Smooth muscle cell (in vitro differentiated cells): ENCODE results near the gene RGS7BP. TPM values are rescaled to one million over a fixed set of nuclear protein-coding genes. Genes with fewer than 3 reads are reported as not detected.

ENCODE experiments used
- DNase-seq: peaks from one replicate; lab custom pipeline; 2025; ENCODE audit not compliant: unreplicated experiment; lab: John Stamatoyannopoulos, UW
- H2AFZ ChIP-seq: fragments of 200-600 bp; sonication (generic); 2 replicates; pipeline ENCODE4 v1.6.0; 2016; ENCODE audit warnings: antibody characterized with exemption, low read depth, mild to moderate bottlenecking
- H3F3A ChIP-seq: fragments of 200-600 bp; sonication (generic); 2 replicates; pipeline ENCODE4 v1.6.0; 2017; ENCODE audit warnings: antibody characterized with exemption, low read depth
- H3K27ac ChIP-seq: fragments of 200-600 bp; sonication (generic); 2 replicates; pipeline ENCODE4 v1.5.1; 2016; ENCODE audit warnings: low read depth, mild to moderate bottlenecking
- H3K27me3 ChIP-seq: fragments of 200-600 bp; sonication (generic); 2 replicates; pipeline ENCODE4 v1.6.1; 2016; ENCODE audit warnings: low read depth, mild to moderate bottlenecking
- H3K36me3 ChIP-seq: fragments of 200-600 bp; sonication (generic); 2 replicates; pipeline ENCODE4 v1.5.1; 2016; ENCODE audit warnings: low read depth
- H3K4me1 ChIP-seq: fragments of 200-600 bp; sonication (generic); 2 replicates; pipeline ENCODE4 v1.5.1; 2016; ENCODE audit warnings: low read depth
- H3K4me2 ChIP-seq: fragments of 200-600 bp; sonication (generic); 2 replicates; pipeline ENCODE4 v1.6.0; 2016; ENCODE audit warnings: mild to moderate bottlenecking
- H3K4me3 ChIP-seq: fragments of 200-600 bp; sonication (generic); 2 replicates; pipeline ENCODE4 v1.5.1; 2016; ENCODE audit warnings: mild to moderate bottlenecking
- H3K79me2 ChIP-seq: fragments of 200-600 bp; sonication (generic); 2 replicates; pipeline ENCODE4 v1.6.0; 2016; ENCODE audit warnings: low read depth, mild to moderate bottlenecking
- H3K9ac ChIP-seq: fragments of 200-600 bp; sonication (generic); 2 replicates; pipeline ENCODE4 v1.6.0; 2016; ENCODE audit warnings: low read depth
- H3K9me3 ChIP-seq: fragments of 200-600 bp; sonication (generic); replicated peaks from 2 replicates; pipeline ENCODE4 v1.5.1; 2016; ENCODE audit warnings: low read depth
- H4K20me1 ChIP-seq: fragments of 200-600 bp; sonication (generic); 2 replicates; pipeline ENCODE4 v1.6.0; 2016; ENCODE audit warnings: low read depth
- CTCF ChIP-seq: fragments of 200-600 bp; sonication (generic); IDR thresholded peaks from 2 replicates; pipeline ENCODE4 v1.5.1; 2017; ENCODE audit warnings: borderline replicate concordance, mild to moderate bottlenecking, antibody characterized with exemption; ENCODE audit not compliant: insufficient read depth, poor library complexity, severe bottlenecking
- WGBS: methylation state at CpG from one replicate; pipeline ENCODE4 v1.1.7; 2016; ENCODE audit warnings: low lambda C conversion rate; 5-methylcytosine and 5-hydroxymethylcytosine counted together
- polyA plus RNA-seq: library from polyadenylated mRNA; unstranded; fragments of >200 nt; fragmentation: Nextera tagmentation; extraction: Ambion mirVana; gene quantifications from 2 replicates; pipeline ENCODE4 v1.2.1, GENCODE V29; 2016
- total RNA-seq: library from RNA; depleted of rRNA; stranded (reverse); fragments of >200 nt; gene quantifications from 2 replicates; pipeline ENCODE4 v1.2.3, GENCODE V29; 2014

RGS7BP gene
- total and polyA plus RNA-seq, 2 experiments from 2014 or later, result not detected

- Histone ChIP-seq H3F3A (no peaks in the 10 kb centered on the region), H3K4me3 (no peak overlapping the region), H3K9ac (no peak overlapping the region), H3K27me3 (no peaks in the 10 kb centered on the region), H3K4me2 (no peak overlapping the region), H3K27ac (no peak overlapping the region), H4K20me1 (no peaks in the 10 kb centered on the region), H3K9me3 (no peaks in the 10 kb centered on the region), H2AFZ (no peak overlapping the region), H3K79me2 (no peaks in the 10 kb centered on the region), H3K36me3 (no peaks in the 10 kb centered on the region), H3K4me1 (no peaks in the 10 kb centered on the region)
- TF ChIP-seq CTCF, result no peak
- WGBS, result 68% methylated on average over 2 of the region's 2 CpGs
- no peak for DNase-seq
These were observed 70.4 kb downstream of the RGS7BP start for GRCh38 chr5:64576250-64576649.

- no peak overlapping the region for H2AFZ ChIP-seq
- peaks cover 6% of the 10 kb centered on the region for H3K27me3 ChIP-seq
- no peak for TF ChIP-seq CTCF
- no peak overlapping the region for H3K9ac ChIP-seq
- no peaks in the 10 kb centered on the region for H3K4me1 ChIP-seq
- no peak for DNase-seq
- H3K4me2 ChIP-seq, result no peak overlapping the region
- no peaks in the 10 kb centered on the region for H4K20me1 ChIP-seq
- no peaks in the 10 kb centered on the region for H3F3A ChIP-seq
- no peaks in the 10 kb centered on the region for H3K36me3 ChIP-seq
- no peaks in the 10 kb centered on the region for H3K79me2 ChIP-seq
- H3K4me3 ChIP-seq, result no peak overlapping the region
- H3K27ac ChIP-seq, result no peak overlapping the region
- WGBS, result 83% methylated on average over 4 of the region's 4 CpGs
- no peaks in the 10 kb centered on the region for H3K9me3 ChIP-seq
These were observed 79.8 kb downstream of the RGS7BP start for GRCh38 chr5:64585646-64586045.

GRCh38 chr5:64587370-64587769, 81.6 kb downstream of the RGS7BP start:
- no peaks in the 10 kb centered on the region for H3F3A ChIP-seq
- no peaks in the 10 kb centered on the region for H3K9me3 ChIP-seq
- DNase-seq, result no peak
- H3K9ac ChIP-seq, result no peak overlapping the region
- TF ChIP-seq CTCF, result no peak
- no peak overlapping the region for H3K4me2 ChIP-seq
- H3K27ac ChIP-seq, result no peak overlapping the region
- H3K79me2 ChIP-seq, result no peaks in the 10 kb centered on the region
- H3K4me3 ChIP-seq, result no peak overlapping the region
- H3K36me3 ChIP-seq, result no peaks in the 10 kb centered on the region
- H4K20me1 ChIP-seq, result no peaks in the 10 kb centered on the region
- no peaks in the 10 kb centered on the region for H3K4me1 ChIP-seq
- no peak overlapping the region for H2AFZ ChIP-seq
- H3K27me3 ChIP-seq, result peaks cover 6% of the 10 kb centered on the region

GRCh38 chr5:64592730-64593341, 87.0 kb downstream of the RGS7BP start:
- no peaks in the 10 kb centered on the region for H3K9me3 ChIP-seq
- no peaks in the 10 kb centered on the region for H4K20me1 ChIP-seq
- WGBS, result 71% methylated on average over 2 of the region's 2 CpGs
- DNase-seq, result no peak
- H3K36me3 ChIP-seq, result no peaks in the 10 kb centered on the region
- H3K27ac ChIP-seq, result no peak overlapping the region
- no peak overlapping the region for H3K4me2 ChIP-seq
- no peaks in the 10 kb centered on the region for H3F3A ChIP-seq
- no peaks in the 10 kb centered on the region for H3K4me1 ChIP-seq
- H3K9ac ChIP-seq, result no peak overlapping the region
- no peaks in the 10 kb centered on the region for H3K79me2 ChIP-seq
- H3K27me3 ChIP-seq, result no peaks in the 10 kb centered on the region
- H2AFZ ChIP-seq, result no peak overlapping the region
- no peak overlapping the region for H3K4me3 ChIP-seq
- TF ChIP-seq CTCF, result no peak
